Neuronal stem cell (in vitro differentiated cells): Measurements from ENCODE around the gene TRIM54.

Experiments used
- DNase-seq: peaks from one replicate; pipeline ENCODE4 v3.0.0-alpha.2; 2013; ENCODE audit warnings: low spot score
- H2AFZ ChIP-seq: one replicate; pipeline ENCODE4 v1.6.1; 2013; ENCODE audit warnings: mild to moderate bottlenecking, low read length, inconsistent platforms
- H2AK5ac ChIP-seq: 2 replicates; pipeline ENCODE4 v1.6.1; 2013; ENCODE audit warnings: low read depth, mild to moderate bottlenecking, inconsistent platforms, low read length, moderate library complexity, mixed read lengths
- H2BK120ac ChIP-seq: 2 replicates; pipeline ENCODE4 v1.6.1; 2013; ENCODE audit warnings: low read depth, mild to moderate bottlenecking, inconsistent platforms, low read length, moderate library complexity, mixed read lengths
- H2BK12ac ChIP-seq: one replicate; pipeline ENCODE4 v1.6.1; 2013; ENCODE audit warnings: low read length, inconsistent platforms
- H2BK15ac ChIP-seq: 2 replicates; pipeline ENCODE4 v1.6.1; 2013; ENCODE audit warnings: mild to moderate bottlenecking, low read length, inconsistent platforms, mixed read lengths
- H2BK5ac ChIP-seq: one replicate; pipeline ENCODE4 v1.6.1; 2013; ENCODE audit warnings: inconsistent platforms, mild to moderate bottlenecking, low read length, moderate library complexity
- H3K14ac ChIP-seq: one replicate; pipeline ENCODE4 v1.6.1; 2013; ENCODE audit warnings: low read length, inconsistent platforms
- H3K18ac ChIP-seq: 2 replicates; pipeline ENCODE4 v1.6.1; 2013; ENCODE audit warnings: low read length, inconsistent platforms
- H3K23ac ChIP-seq: 2 replicates; pipeline ENCODE4 v1.6.1; 2013; ENCODE audit warnings: low read depth, mild to moderate bottlenecking, mixed read lengths, low read length, inconsistent platforms; ENCODE audit not compliant: poor library complexity
- H3K27ac ChIP-seq: replicated peaks from 3 replicates; pipeline ENCODE4 v1.5.1; 2013; ENCODE audit warnings: low read length, inconsistent platforms
- H3K27me3 ChIP-seq, 3 experiments: 2 replicates each; pipeline ENCODE4 v1.6.1; 2013; ENCODE audit warnings: low read length in 3 of 3, mild to moderate bottlenecking in 2 of 3, inconsistent platforms in 1 of 3, low read depth in 1 of 3, mixed read lengths in 1 of 3, moderate library complexity in 1 of 3; ENCODE audit not compliant: control insufficient read depth in 3 of 3, insufficient read depth in 3 of 3
- H3K36me3 ChIP-seq, 2 donors: replicated peaks in 1 of 2; 2 replicates each; pipeline ENCODE4 v1.6.1; 2013; ENCODE audit warnings: low read length in 2 of 2; ENCODE audit not compliant: control insufficient read depth in 2 of 2, insufficient read depth in 2 of 2
- H3K4ac ChIP-seq: 2 replicates; pipeline ENCODE4 v1.6.1; 2013; ENCODE audit warnings: inconsistent platforms, mild to moderate bottlenecking, low read length, moderate library complexity
- H3K4me1 ChIP-seq, 2 donors: 1 replicate in 1 of 2; 2 replicates in 1 of 2; pipeline ENCODE4 v1.6.1; 2013; ENCODE audit warnings: low read length in 2 of 2, low read depth in 1 of 2; ENCODE audit not compliant: control insufficient read depth in 2 of 2, insufficient read depth in 1 of 2
- H3K4me2 ChIP-seq: one replicate; pipeline ENCODE4 v1.6.1; 2013; ENCODE audit warnings: mild to moderate bottlenecking, low read length, inconsistent platforms; ENCODE audit not compliant: insufficient read depth, poor library complexity, severe bottlenecking
- H3K4me3 ChIP-seq, 2 donors: 2 replicates each; pipeline ENCODE4 v1.5.1; 2013; ENCODE audit warnings: low read length in 2 of 2, mild to moderate bottlenecking in 2 of 2, inconsistent platforms in 1 of 2, moderate library complexity in 1 of 2
- H3K79me1 ChIP-seq: one replicate; pipeline ENCODE4 v1.6.1; 2013; ENCODE audit warnings: low read depth, mild to moderate bottlenecking, inconsistent platforms, low read length, moderate library complexity
- H3K9ac ChIP-seq: one replicate; pipeline ENCODE4 v1.6.1; 2013; ENCODE audit warnings: mild to moderate bottlenecking, low read depth, low read length, inconsistent platforms; ENCODE audit not compliant: poor library complexity
- H3K9me3 ChIP-seq, 2 donors: replicated peaks in 1 of 2; 2 replicates each; pipeline versions ENCODE3 to v1.6.1; 2013; ENCODE audit warnings: low read length in 2 of 2, mild to moderate bottlenecking in 2 of 2, inconsistent platforms in 1 of 2, low read depth in 1 of 2, mixed read lengths in 1 of 2, moderate library complexity in 1 of 2; ENCODE audit not compliant: control insufficient read depth in 2 of 2, insufficient read depth in 1 of 2
- H4K8ac ChIP-seq: one replicate; pipeline ENCODE4 v1.6.1; 2013; ENCODE audit warnings: low read depth, mild to moderate bottlenecking, inconsistent platforms, low read length, moderate library complexity
- H4K91ac ChIP-seq: one replicate; pipeline ENCODE4 v1.6.1; 2013; ENCODE audit warnings: low read length, low read depth, mild to moderate bottlenecking, inconsistent platforms; ENCODE audit not compliant: poor library complexity
- WGBS, 2 donors: extraction: QIAGEN DNeasy Blood & Tissue Kit; methylation state at CpG; one replicate each; pipeline ENCODE4 v1.1.7; 2013; ENCODE audit warnings: missing lambda C conversion rate in 2 of 2, mixed read lengths in 1 of 2; ENCODE audit not compliant: insufficient read length in 2 of 2, insufficient replicate concordance in 1 of 2; ENCODE audit errors: extremely low coverage in 2 of 2; 5-methylcytosine and 5-hydroxymethylcytosine counted together

The TRIM54 gene

DNA sequence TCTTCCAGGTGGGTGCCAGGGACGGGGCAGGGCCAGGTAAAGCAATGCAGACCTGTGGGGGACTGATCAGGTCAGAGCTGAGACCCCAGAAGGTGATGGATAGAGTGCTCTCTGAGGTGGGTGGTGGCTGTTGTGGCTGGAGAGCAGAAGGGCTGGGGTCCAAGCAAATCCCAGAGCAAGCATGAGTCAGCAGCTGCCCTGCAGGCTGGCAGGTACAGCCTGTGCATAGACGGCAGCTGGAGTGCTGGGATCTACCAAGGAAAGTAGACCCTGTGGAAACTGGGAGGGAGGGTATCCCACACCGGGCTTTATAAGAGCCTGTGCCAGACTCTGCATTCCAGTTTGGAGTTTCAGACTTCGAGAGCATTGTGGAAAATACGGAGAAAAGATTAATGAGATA, 663 bp downstream of the TRIM54 start:
- Histone ChIP-seq H3K4me2 (no peak overlapping the region), H3K4me1 (peaks cover 0 to 7% of the 10 kb centered on the region in 2 donors), H4K91ac (no peak overlapping the region), H2AFZ (no peak overlapping the region), H3K4ac (peak overlapping the region; percentile 19), H3K9me3 (no peaks in the 10 kb centered on the region), H3K27me3 (peaks cover 0 to 81% (median 2%) of the 10 kb centered on the region in 3 experiments), H2AK5ac (peak overlapping the region; percentile 66), H3K79me1 (no peaks in the 10 kb centered on the region), H2BK15ac (peak overlapping the region; percentile 33), H2BK12ac (peak overlapping the region; percentile 79), H3K36me3 (no peaks in the 10 kb centered on the region), H3K27ac (no peak overlapping the region), H2BK5ac (no peak overlapping the region), H3K18ac (no peak overlapping the region), H3K9ac (peak overlapping the region; percentile 65), H2BK120ac (no peak overlapping the region), H3K23ac (peak overlapping the region; percentile 95), H4K8ac (no peak overlapping the region), H3K14ac (no peak overlapping the region), H3K4me3 (no peak overlapping the region)
- WGBS, 2 donors: no CpG with 5 or more reads among the region's 5 CpGs
- no peak for DNase-seq

DNA sequence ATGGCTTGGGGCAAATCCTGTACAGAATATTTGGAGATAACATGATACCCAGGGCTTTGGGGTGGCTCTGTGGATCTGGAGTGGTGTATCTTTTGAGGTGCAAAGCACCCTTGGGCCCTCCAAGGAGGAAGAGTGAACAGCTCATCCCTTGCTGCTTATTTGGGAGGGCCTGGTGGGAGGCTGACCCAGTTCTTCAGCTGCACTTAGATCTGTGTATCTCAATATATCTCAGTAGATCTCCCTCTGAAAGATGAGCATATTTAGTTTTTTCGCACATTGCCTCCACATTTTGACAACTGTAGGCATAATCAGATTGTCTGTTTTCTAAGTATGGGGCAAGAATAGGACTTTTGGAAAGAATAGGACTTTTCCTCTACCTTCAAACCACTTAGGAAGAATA, 2.8 kb downstream of the TRIM54 start:
- no peak overlapping the region for H2AFZ ChIP-seq
- H3K4me3 ChIP-seq: no peak overlapping the region
- no CpG with 5 or more reads among the region's 1 CpG for WGBS, 2 donors

GRCh38 chr2:27285481-27285880, 3.3 kb downstream of the TRIM54 start:
- Histone ChIP-seq H4K91ac (no peak overlapping the region), H2AK5ac (no peak overlapping the region), H3K36me3 (no peaks in the 10 kb centered on the region), H3K79me1 (no peaks in the 10 kb centered on the region), H3K4me3 (no peak overlapping the region), H2BK15ac (no peak overlapping the region), H3K27ac (no peak overlapping the region), H2BK5ac (no peak overlapping the region), H3K27me3 (peaks cover 0 to 93% (median 2%) of the 10 kb centered on the region in 3 experiments), H3K4me2 (no peak overlapping the region), H3K14ac (no peak overlapping the region), H2AFZ (no peak overlapping the region), H3K9ac (no peak overlapping the region), H3K4me1 (peaks cover 0 to 7% of the 10 kb centered on the region in 2 donors), H3K23ac (no peak overlapping the region), H2BK12ac (no peak overlapping the region), H2BK120ac (no peak overlapping the region), H3K4ac (no peak overlapping the region), H4K8ac (no peak overlapping the region), H3K9me3 (no peaks in the 10 kb centered on the region), H3K18ac (no peak overlapping the region)
- no peak for DNase-seq
- WGBS, 2 donors: no CpG with 5 or more reads among the region's 6 CpGs

More for the DNA sequence above, 2.8 kb downstream of the TRIM54 start:
- no peak overlapping the region for H3K14ac ChIP-seq
- H3K27me3 ChIP-seq: peaks cover 0 to 94% (median 2%) of the 10 kb centered on the region in 3 experiments
- H2AK5ac ChIP-seq: no peak overlapping the region
- H3K27ac ChIP-seq: no peak overlapping the region
- H3K18ac ChIP-seq: no peak overlapping the region
- no peak overlapping the region for H2BK5ac ChIP-seq
- H2BK120ac ChIP-seq: no peak overlapping the region
- H3K4me1 ChIP-seq: peaks cover 0 to 7% of the 10 kb centered on the region in 2 donors
- H3K79me1 ChIP-seq: no peaks in the 10 kb centered on the region
- no peak overlapping the region for H3K23ac ChIP-seq
- H3K4me2 ChIP-seq: no peak overlapping the region
- no peak overlapping the region for H4K91ac ChIP-seq
- DNase-seq: no peak
- H3K4ac ChIP-seq: no peak overlapping the region
- no peaks in the 10 kb centered on the region for H3K9me3 ChIP-seq
- H4K8ac ChIP-seq: no peak overlapping the region
- no peak overlapping the region for H2BK15ac ChIP-seq
- H3K9ac ChIP-seq: no peak overlapping the region
- H3K36me3 ChIP-seq: no peaks in the 10 kb centered on the region
- H2BK12ac ChIP-seq: no peak overlapping the region

DNA sequence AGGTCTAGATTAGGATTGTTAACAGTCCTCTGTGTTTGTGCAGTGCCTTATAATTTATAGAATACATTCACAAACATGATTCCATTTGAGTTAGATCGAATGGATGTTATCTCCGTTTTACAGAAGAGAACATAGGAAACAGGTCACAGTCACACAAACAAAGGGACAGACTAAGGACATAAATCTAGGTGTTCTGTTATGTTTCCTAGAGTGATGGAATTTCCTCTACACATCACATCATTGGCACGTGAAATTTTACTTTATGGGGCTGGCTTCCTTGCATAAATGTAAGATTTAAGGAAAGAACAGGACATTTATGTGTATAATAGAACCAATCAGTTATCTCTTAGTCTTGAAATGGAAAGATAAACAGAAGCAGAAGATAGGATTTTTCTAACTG, 6.4 kb downstream of the TRIM54 start:
- Histone ChIP-seq H3K14ac (no peak overlapping the region), H3K9me3 (no peaks in the 10 kb centered on the region), H2BK5ac (no peak overlapping the region), H3K9ac (no peak overlapping the region), H2AFZ (no peak overlapping the region), H3K79me1 (no peaks in the 10 kb centered on the region), H3K27me3 (peaks cover 0 to 93% (median 2%) of the 10 kb centered on the region in 3 experiments), H4K91ac (no peak overlapping the region), H3K4me1 (no peaks in the 10 kb centered on the region), H3K4me3 (no peak overlapping the region), H3K36me3 (no peaks in the 10 kb centered on the region), H2BK12ac (no peak overlapping the region), H3K4me2 (no peak overlapping the region), H3K23ac (no peak overlapping the region), H3K27ac (no peak overlapping the region), H2AK5ac (no peak overlapping the region), H2BK15ac (no peak overlapping the region), H3K18ac (no peak overlapping the region), H3K4ac (no peak overlapping the region), H4K8ac (no peak overlapping the region), H2BK120ac (no peak overlapping the region)
- DNase-seq: no peak
- WGBS, 2 donors: no CpG with 5 or more reads among the region's 3 CpGs
